T-helper 2 cell treated with Interferon-gamma antibody and Interleukin-4, amounts not matched to agents 5 μg/mL and 100 μg/mL, for 36 hours (primary cell): ENCODE results near the gene TRMT112.
A peak's percentile ranks its signal among the peaks of the same experiment; 100 is the strongest.

Experiments
- DNase-seq: peaks from one replicate; pipeline ENCODE4 v3.0.0; 2021; ENCODE audit warnings: low spot score
- H3K27ac Mint-ChIP-seq: one replicate; pipeline ENCODE4 v1.8.0; 2021; ENCODE audit warnings: mild to moderate bottlenecking, mixed read lengths
- H3K27me3 Mint-ChIP-seq: one replicate; pipeline ENCODE4 v1.8.0; 2021; ENCODE audit warnings: low read depth, mixed read lengths
- H3K36me3 Mint-ChIP-seq: one replicate; pipeline ENCODE4 v1.8.0; 2021; ENCODE audit warnings: low read depth, mixed read lengths
- H3K4me1 Mint-ChIP-seq: one replicate; pipeline ENCODE4 v1.8.0; 2021; ENCODE audit warnings: low read depth, mixed read lengths
- H3K4me3 Mint-ChIP-seq: one replicate; pipeline ENCODE4 v1.8.0; 2022; ENCODE audit warnings: mild to moderate bottlenecking, moderate library complexity, mixed read lengths
- H3K9me3 Mint-ChIP-seq: one replicate; pipeline ENCODE4 v1.8.0; 2021; ENCODE audit warnings: mixed read lengths

TRMT112 gene

DNA sequence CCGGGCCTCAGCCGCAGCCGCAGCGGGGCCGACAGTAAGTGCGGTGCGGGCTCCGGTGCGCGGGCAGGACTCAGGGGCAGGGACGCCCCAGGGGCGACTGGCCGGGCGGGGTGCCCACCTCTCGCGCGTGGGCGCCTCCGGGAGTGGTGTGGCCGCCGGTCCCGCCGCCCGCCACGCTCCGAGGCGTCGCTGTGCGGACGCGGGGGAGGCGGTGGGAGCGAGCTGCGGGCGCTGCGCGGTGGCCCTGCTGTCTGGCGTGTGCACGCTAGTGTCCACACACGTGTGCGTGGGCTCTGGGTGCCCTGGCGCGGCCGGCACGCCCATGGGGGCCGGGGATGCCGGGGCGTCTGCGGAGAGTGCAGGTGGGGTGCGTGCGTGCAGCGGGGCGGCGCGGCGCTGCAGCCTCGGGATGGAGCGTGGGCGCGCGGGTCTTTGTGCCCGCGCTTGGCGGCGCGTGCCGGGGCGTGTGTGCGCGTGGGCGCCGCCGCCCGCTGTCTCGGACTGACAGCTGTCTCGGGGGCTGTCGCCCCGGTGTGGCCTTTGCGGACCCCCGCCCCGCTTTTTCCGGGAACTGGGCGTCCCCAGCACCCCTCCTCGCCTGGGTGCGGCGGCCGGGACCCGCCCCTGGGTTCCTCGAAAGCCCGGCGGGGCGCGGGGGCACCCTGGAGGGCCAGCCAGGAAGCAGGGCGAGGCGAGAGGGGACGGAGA lies 25.5 kb downstream of the TRMT112 start:
- no peaks in the 10 kb centered on the region for H3K9me3 Mint-ChIP-seq
- peaks cover 2% of the 10 kb centered on the region for H3K4me1 Mint-ChIP-seq
- H3K27me3 Mint-ChIP-seq: peaks cover 60% of the 10 kb centered on the region
- no peak overlapping the region for H3K27ac Mint-ChIP-seq
- no peak overlapping the region for H3K4me3 Mint-ChIP-seq
- no peak for DNase-seq
- no peaks in the 10 kb centered on the region for H3K36me3 Mint-ChIP-seq

DNA sequence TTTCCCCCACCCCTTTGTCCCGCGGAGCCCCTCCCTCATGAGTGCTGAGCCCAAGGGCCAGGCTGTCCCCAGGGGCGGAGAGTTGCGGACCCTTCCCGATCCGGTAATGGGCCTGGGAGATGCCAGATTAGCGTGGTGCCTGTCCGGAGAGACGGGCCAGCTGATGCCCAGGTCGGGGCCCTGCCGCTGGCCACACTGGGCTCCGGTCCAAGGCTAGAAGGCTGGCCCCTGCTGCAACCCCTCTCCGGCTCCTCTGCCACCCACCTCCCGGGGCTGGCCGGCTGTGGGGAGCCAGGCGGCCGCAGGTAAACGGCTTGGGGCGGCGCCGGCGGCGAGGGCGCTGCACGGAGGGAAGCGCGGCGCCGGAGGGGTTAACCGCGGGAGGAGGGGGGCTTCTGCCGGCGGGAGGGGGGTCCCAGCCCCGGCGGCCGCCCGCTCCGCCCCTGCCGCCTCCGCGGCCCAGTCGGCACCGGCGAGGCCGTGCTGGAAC lies 26.1 kb downstream of the TRMT112 start, which contains the start of gene KCNK4:
Gene KCNK4 (plus strand): TSS at position 41 of the 490 bp plus-strand sequence. CDS start 1,717 bp downstream, outside the sequence.
- H3K36me3 Mint-ChIP-seq: no peaks in the 10 kb centered on the region
- H3K27ac Mint-ChIP-seq: no peak within 1 kb of the TSS

DNA sequence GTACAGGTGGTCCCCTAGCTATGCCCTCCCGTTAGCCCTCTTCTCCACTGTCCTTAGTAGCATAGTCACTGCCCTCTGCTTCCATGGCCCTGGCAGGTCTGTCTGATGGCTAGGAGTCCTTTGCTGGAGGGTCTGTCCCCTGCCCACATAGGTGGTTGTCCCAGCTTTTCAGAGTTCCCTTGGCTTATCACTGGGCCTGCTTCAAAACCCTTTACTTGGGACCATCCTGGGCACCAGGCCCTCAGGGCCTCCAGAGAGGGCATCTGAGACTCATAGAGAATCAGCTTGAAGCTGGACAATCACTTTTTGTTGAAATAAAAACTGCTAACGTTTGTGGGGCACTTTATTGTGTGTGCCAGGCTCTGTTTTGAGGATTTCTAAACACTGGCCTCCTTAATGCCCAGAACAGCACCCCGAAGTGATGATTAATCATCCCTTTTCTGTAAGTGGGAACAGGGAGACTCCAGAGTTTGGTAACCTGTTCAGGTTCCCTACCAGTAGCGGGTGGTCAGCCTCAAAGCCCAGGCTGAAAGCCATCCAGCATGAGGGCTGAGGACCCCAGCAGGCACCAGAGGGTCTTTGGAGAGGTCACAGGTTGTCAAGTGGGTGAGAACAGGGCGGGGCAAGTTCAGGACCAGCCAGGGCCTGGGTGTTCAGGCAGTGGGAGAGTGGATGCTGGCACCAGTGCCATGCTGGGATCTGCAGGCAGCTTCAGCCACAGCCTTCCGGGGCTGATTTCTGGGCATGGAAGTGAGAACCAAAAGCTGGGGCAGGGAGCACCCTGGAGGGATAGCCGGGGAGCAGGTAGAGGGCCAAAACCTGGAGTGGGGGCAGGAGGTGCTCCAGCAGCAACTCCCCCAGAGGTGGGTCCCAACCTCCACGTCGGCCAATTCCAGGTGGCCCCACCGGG lies 26.8 kb downstream of the TRMT112 start:
- no peaks in the 10 kb centered on the region for H3K9me3 Mint-ChIP-seq
- DNase-seq: no peak
- H3K4me3 Mint-ChIP-seq: peak overlapping the region; percentile 79
- no peaks in the 10 kb centered on the region for H3K36me3 Mint-ChIP-seq
- H3K27me3 Mint-ChIP-seq: peaks cover 47% of the 10 kb centered on the region
- H3K4me1 Mint-ChIP-seq: peaks cover 10% of the 10 kb centered on the region
- H3K27ac Mint-ChIP-seq: no peak overlapping the region

More for the DNA sequence above, 26.1 kb downstream of the TRMT112 start, which contains the start of gene KCNK4:
- Mint-ChIP-seq H3K27me3 (peaks cover 54% of the 10 kb centered on the region), H3K4me3 (peak within 1 kb of the TSS; percentile 79), H3K4me1 (peaks cover 8% of the 10 kb centered on the region), H3K9me3 (no peaks in the 10 kb centered on the region)
- no peak for DNase-seq

DNA sequence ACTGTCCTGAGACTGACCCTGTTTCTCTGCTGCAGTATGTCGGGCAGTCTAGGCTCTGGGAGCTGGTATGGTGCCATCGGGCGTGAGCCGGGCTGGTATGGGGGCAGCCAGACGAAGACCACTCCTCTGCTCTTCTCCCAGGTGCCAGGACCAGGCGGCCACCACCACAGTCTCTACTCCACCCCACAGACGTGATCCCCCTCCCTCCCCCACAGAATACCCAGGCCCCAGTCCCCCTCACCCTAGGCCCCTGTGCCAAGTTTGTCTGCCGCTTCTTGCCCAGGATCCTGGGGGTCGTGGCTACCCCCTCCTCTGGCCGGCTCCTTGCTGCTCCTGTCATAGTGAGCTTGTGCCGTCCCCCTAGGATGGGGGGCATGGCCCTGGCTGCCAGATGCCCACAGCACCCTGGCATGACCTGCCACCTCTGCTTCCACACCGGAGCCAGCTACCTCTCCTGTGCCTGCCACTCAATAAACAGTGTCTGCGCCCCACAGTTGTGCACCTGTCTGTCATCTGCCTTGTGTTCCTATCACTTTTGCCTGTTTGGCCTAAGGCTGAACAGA lies 28.3 kb downstream of the TRMT112 start:
- peaks cover 10% of the 10 kb centered on the region for H3K4me1 Mint-ChIP-seq
- no peak overlapping the region for H3K27ac Mint-ChIP-seq
- no peak overlapping the region for H3K4me3 Mint-ChIP-seq
- H3K27me3 Mint-ChIP-seq: peaks cover 32% of the 10 kb centered on the region
- H3K9me3 Mint-ChIP-seq: no peaks in the 10 kb centered on the region
- H3K36me3 Mint-ChIP-seq: no peaks in the 10 kb centered on the region
- no peak for DNase-seq

DNA sequence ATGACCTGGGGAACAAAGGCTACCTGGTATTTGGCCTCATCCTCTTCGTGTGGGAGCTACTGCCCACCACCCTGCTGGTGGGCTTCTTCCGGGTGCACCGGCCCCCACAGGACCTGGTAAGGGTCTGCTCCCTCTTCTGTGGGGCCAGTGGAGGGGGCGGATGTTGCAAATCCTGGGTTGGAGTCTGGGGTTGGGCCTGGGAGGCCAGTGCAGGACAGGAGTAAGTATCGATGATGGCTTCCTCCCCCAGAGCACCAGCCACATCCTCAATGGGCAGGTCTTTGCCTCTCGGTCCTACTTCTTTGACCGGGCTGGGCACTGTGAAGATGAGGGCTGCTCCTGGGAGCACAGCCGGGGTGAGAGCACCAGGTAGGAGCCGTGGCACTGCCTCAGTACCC lies 29.0 kb downstream of the TRMT112 start:
- Mint-ChIP-seq H3K9me3 (no peaks in the 10 kb centered on the region), H3K27ac (no peak overlapping the region), H3K4me1 (peaks cover 12% of the 10 kb centered on the region), H3K4me3 (no peak overlapping the region), H3K27me3 (peaks cover 24% of the 10 kb centered on the region), H3K36me3 (no peaks in the 10 kb centered on the region)
- DNase-seq: no peak

DNA sequence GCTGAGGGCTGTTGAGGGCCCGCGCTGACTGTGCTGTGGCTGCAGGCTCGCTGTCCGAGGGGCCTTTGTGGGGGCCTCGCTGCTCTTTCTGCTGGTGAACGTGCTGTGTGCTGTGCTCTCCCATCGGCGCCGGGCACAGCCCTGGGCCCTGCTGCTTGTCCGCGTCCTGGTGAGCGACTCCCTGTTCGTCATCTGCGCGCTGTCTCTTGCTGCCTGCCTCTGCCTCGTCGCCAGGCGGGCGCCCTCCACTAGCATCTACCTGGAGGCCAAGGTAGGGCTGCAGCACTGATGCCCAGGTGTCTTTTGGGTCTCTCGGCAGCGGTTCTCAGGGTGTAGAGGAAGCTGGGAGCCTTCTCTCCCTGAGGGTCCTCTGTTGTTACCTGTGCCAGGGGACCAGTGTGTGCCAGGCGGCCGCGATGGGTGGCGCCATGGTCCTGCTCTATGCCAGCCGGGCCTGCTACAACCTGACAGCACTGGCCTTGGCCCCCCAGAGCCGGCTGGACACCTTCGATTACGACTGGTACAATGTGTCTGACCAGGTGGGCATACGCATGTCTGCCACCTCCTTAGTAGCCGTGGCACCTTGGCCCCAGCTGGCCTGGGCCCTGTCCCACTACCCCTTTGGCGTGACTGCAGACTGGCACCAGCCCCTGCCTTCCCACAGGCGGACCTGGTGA lies 29.5 kb downstream of the TRMT112 start:
- Mint-ChIP-seq H3K4me1 (peaks cover 15% of the 10 kb centered on the region), H3K27ac (no peak overlapping the region), H3K27me3 (peaks cover 19% of the 10 kb centered on the region), H3K9me3 (no peaks in the 10 kb centered on the region), H3K36me3 (no peaks in the 10 kb centered on the region), H3K4me3 (no peak overlapping the region)
- no peak for DNase-seq

DNA sequence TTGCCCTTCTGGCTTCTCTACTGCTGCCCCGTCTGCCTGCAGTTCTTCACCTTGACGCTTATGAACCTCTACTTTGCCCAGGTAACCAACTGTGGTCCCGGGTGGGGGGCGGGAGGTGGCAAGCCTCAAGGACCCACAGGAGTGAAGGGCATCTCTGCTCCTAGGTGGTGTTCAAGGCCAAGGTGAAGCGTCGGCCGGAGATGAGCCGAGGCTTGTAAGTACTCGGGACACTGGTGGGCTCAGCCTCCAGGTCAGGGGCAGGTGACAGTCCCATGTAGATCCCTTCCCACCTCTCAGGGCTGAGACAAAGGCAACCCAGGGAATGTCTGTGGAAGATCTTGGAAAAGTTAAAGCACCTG lies 30.6 kb downstream of the TRMT112 start:
- Mint-ChIP-seq H3K4me1 (peaks cover 15% of the 10 kb centered on the region), H3K9me3 (no peaks in the 10 kb centered on the region), H3K36me3 (peaks cover 2% of the 10 kb centered on the region), H3K27me3 (peaks cover 16% of the 10 kb centered on the region), H3K27ac (peak overlapping the region; percentile 86), H3K4me3 (peak overlapping the region; percentile 89)
- DNase-seq: no peak

DNA sequence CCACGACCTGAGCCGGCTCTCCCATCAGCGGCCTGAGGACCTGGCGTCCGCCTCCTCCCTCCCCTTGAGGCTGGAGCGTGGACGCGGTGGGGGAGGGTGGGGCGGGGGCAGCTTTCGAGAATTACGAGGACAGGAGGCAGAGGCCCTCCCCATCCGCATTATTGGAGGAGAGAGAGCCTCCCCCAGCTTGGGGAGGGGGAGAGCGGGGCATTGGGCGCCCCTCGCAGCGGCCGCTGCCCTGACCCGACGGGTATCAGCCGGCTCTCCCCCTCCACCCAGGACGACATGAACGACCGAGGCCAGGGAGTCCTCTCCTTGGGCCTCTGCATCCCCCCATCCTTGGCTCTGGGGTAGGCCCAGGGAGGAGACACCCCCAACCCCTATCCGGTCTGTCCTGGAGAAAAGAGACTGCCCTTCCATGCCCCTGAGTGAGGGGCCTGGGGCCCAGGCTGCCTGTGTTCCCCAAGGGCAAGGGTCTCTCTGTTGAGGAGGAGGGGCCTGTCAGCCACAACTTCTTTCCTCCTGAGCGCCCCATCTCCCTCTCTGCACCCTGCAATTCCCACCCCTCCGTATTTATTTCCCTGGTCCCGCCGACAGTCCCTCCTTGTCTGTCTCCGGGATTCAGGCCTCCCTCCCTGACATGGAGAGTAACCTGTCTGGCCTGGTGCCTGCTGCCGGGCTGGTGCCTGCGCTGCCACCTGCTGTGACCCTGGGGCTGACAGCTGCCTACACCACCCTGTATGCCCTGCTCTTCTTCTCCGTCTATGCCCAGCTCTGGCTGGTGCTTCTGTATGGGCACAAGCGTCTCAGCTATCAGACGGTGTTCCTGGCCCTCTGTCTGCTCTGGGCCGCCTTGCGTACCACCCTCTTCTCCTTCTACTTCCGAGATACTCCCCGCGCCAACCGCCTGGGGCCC lies 31.2 kb downstream of the TRMT112 start:
- no peak for DNase-seq

DNA sequence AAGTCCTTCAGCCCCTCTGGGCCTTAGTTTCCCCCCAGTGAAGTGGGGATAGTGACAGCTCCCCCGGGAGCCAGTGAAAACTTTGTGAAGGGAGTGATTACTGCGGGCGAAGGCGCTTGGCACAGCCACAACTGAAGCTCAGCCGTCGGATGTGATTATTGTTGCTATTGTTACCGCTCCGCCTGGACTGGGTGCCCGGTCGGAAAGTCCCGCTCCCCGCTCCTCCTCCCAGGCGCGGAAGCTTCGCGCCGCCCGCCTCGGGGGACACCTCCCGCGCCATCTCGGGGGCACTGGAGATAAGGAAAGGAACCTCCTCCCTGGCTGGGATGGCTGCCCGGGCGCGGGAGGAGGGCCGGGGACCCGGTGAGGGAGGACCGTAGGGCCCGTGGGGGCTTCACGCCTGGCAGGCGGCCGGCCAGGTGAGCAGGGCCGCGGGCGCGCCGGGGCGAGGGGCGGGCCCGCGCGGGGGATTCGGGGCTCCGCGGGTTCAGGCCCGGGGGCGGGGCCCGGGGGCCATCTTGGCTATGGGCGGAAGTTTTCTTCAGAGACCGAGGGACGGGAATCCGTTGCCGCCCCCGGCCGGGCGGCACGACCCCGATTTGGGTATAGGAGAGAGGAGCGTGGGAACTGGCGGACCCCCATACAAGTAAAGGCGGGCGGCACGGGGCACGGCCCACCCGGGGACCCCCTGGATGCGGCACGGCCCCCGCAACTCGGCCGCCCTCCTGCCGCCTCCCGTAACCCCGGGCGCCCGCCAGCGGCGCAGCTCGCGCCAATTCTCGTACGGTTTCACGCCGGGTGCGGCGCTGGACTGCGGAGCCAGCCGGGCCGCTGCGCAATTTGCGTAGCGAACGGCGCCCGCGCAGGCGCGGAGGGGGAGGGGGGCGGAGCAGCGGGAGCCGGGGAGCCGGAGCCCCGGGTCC lies 32.1 kb downstream of the TRMT112 start, which contains the start of gene GPR137:
Gene GPR137 (plus strand): TSS at position 887 of the 923 bp plus-strand sequence. CDS start 677 bp downstream, outside the sequence.
- Mint-ChIP-seq H3K27me3 (peaks cover 6% of the 10 kb centered on the region), H3K4me1 (peaks cover 15% of the 10 kb centered on the region), H3K36me3 (peaks cover 6% of the 10 kb centered on the region), H3K9me3 (no peaks in the 10 kb centered on the region), H3K27ac (peak within 1 kb of the TSS; percentile 91), H3K4me3 (peak within 1 kb of the TSS; percentile 89)
- DNase-seq: peak; percentile 90

More for the DNA sequence above, 31.2 kb downstream of the TRMT112 start:
- H3K27me3 Mint-ChIP-seq: peaks cover 16% of the 10 kb centered on the region
- peaks cover 15% of the 10 kb centered on the region for H3K4me1 Mint-ChIP-seq
- peaks cover 5% of the 10 kb centered on the region for H3K36me3 Mint-ChIP-seq
- H3K4me3 Mint-ChIP-seq: peak overlapping the region; percentile 89
- peak overlapping the region; percentile 86 for H3K27ac Mint-ChIP-seq
- no peaks in the 10 kb centered on the region for H3K9me3 Mint-ChIP-seq

DNA sequence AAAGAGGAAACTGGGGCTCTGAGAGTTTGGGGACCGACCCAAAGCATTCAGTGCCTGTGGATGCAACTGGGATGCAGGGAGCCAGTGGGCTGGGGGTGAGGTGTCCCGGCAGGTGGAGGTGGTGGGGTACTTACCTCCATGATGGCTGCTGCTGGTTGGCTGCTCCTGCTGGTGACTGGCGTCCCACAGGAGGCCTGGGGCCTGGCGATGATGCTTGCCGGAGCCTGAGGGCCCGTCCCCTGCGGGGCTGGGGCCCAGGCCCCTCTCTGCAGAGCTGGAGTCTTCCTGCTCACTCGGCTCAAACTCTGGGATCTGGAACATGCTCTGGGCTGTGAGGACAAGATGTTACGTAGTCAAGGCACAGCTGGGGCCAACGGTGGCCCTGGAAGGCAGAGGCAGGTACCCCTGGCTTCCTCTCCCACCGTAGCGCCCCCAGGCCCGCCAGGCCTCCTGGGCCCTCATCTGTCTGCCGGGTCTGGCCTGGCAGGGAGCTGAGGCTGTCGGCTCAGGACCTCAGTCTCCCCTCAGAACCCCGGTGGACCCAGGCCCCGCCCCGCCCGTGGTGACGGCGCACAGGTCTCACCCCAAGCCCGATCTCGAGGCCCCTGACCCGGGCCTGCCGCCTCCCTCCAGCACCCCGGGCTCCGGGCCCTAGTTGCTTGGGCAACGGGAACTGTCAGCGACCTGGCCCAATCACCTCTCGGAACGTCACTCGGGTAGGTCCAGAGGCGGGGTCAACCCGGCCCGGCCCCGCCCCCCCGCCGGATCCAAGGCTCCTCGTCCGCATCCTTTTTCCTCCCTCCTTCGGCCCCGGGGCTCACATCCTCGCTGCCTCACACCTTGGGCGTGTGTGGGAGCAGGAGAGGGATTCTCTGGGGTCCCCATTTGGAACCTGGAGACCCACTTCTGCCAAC lies 33.1 kb downstream of the TRMT112 start, which contains the start of gene BAD:
Gene BAD (minus strand): TSS at position 618 of the 914 bp plus-strand sequence. CDS start 297 bp downstream, at position 321.
- Mint-ChIP-seq H3K4me3 (peak within 1 kb of the TSS; percentile 85), H3K27ac (peak within 1 kb of the TSS; percentile 91), H3K27me3 (peaks cover under 1% of the 10 kb centered on the region), H3K4me1 (peaks cover 15% of the 10 kb centered on the region), H3K9me3 (no peaks in the 10 kb centered on the region), H3K36me3 (peaks cover 8% of the 10 kb centered on the region)
- DNase-seq: peak; percentile 88

DNA sequence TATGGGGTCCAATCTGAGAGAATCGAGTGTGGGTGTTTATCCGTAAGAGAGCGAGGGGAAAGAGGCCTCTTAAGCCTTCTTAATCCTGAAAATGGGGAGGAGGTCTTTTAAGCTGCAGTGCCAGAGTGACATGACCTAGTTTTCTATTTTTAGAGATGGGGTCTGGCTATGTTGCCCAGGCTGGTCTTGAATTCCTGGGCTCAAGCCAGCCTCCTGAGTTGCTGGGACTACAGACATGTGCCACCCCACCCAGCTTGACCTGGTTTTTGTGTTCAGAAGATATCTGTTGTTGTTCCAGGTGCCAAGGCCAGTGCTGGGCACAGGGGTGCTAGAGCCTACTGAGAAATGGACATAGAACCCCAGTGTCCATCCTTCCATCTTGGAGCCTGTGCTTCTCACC lies 34.3 kb downstream of the TRMT112 start:
- peaks cover 15% of the 10 kb centered on the region for H3K4me1 Mint-ChIP-seq
- no peaks in the 10 kb centered on the region for H3K27me3 Mint-ChIP-seq
- peaks cover 14% of the 10 kb centered on the region for H3K36me3 Mint-ChIP-seq
- DNase-seq: no peak
- peak overlapping the region; percentile 84 for H3K4me3 Mint-ChIP-seq
- H3K27ac Mint-ChIP-seq: peak overlapping the region; percentile 28
- no peaks in the 10 kb centered on the region for H3K9me3 Mint-ChIP-seq
